Activated CD8-positive, alpha-beta T cell treated with anti-CD3 and anti-CD28 coated beads for 36 hours (primary cell): ENCODE results near the gene ANKMY1. TPM values are rescaled to one million over a fixed set of nuclear protein-coding genes. Genes with fewer than 3 reads are reported as not detected.

Experiments
- ATAC-seq: fragments of 200-7000 bp; cut with Tn5 transposase; one replicate; pipeline ENCODE4 v1.10.0; 2021; ENCODE audit warnings: mild to moderate bottlenecking, moderate library complexity
- CTCF ChIA-PET: fragments of 350-600 bp; sonication (Branson Sonifier 250); formaldehyde crosslinking; loops from one replicate; lab custom pipeline; 2021; ENCODE audit warnings: antibody characterized with exemption; lab: Charles Lee
- POLR2A ChIA-PET: fragments of 350-600 bp; sonication (Branson Sonifier 250); formaldehyde crosslinking; loops from one replicate; lab custom pipeline; 2021; ENCODE audit warnings: antibody characterized with exemption; lab: Charles Lee
- DNase-seq: peaks from one replicate; pipeline ENCODE4 v3.0.0-alpha.2; 2020
- H3K27ac Mint-ChIP-seq: one replicate; pipeline ENCODE4 v1.8.0; 2021; ENCODE audit warnings: mild to moderate bottlenecking, mixed read lengths
- H3K27me3 Mint-ChIP-seq: one replicate; pipeline ENCODE4 v1.8.0; 2021; ENCODE audit warnings: mixed read lengths
- H3K36me3 Mint-ChIP-seq: one replicate; pipeline ENCODE4 v1.8.0; 2021; ENCODE audit warnings: low read depth, mixed read lengths
- H3K4me1 Mint-ChIP-seq: one replicate; pipeline ENCODE4 v1.8.0; 2021; ENCODE audit warnings: low read depth, mixed read lengths
- H3K4me3 Mint-ChIP-seq: one replicate; pipeline ENCODE4 v1.8.0; 2021; ENCODE audit warnings: mild to moderate bottlenecking, moderate library complexity, mixed read lengths
- H3K9me3 Mint-ChIP-seq: one replicate; pipeline ENCODE4 v1.8.0; 2021; ENCODE audit warnings: mixed read lengths
- intact Hi-C: fragments of 100-400 bp; cut with micrococcal nuclease; formaldehyde crosslinking; loops from one replicate; pipeline ENCODE4 v1.10.0; 2022
- total RNA-seq, 2 experiments: library from RNA; stranded (reverse); gene quantifications; one replicate each; pipeline ENCODE4 v1.2.3, GENCODE V29; 2021
- TF ChIP-seq, protein P1 (sequence below): fragments of 200-600 bp; IDR thresholded peaks from one replicate; pipeline ENCODE4 v1.8.0; 2022; ENCODE audit warnings: antibody characterized with exemption, mild to moderate bottlenecking

Gene ANKMY1
- total RNA-seq, 2 experiments from 2014 or later, result 14.5 to 18.6 TPM

DNA sequence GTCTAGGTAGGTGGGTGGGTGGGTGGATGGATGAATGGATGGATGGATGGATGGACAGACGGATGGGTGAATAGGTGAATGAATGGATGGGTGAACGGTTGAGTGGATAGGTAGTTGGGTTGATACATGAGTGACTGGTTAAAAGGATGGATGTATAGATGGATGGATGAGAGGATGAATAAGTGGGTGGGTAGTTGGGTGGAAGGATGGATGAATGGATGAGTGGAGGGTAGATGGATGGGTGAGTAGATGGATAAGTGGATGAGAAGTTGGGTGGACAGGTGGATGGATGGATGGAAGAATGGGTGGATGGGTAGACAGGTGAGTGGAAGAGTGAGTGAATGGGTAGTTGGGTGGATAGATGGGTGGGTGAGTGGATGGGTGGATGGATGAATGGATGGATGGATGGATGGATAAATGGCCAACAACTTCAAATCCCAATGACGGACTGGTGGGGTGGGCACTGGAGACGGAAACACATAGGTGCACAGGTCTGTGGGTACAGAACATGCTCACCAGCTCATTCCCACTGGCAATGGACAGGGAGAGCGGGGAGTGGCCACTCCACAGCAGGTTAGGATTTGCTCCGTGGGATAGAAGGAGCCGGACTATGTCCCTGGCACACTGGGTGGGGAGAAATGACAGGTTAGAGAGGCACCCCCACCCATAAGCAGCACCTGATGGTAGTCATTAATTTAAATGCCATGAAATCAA is 48.8 kb downstream of the ANKMY1 start:
- DNase-seq, result no peak
- H3K36me3 Mint-ChIP-seq, result peaks cover 2% of the 10 kb centered on the region
- no peak overlapping the region for H3K4me3 Mint-ChIP-seq
- no peaks in the 10 kb centered on the region for H3K9me3 Mint-ChIP-seq
- CTCF ChIA-PET, result no interaction called here
- no peak overlapping the region for H3K27ac Mint-ChIP-seq
- intact Hi-C loops, result no loop called here
- TF ChIP-seq, protein P1, sequence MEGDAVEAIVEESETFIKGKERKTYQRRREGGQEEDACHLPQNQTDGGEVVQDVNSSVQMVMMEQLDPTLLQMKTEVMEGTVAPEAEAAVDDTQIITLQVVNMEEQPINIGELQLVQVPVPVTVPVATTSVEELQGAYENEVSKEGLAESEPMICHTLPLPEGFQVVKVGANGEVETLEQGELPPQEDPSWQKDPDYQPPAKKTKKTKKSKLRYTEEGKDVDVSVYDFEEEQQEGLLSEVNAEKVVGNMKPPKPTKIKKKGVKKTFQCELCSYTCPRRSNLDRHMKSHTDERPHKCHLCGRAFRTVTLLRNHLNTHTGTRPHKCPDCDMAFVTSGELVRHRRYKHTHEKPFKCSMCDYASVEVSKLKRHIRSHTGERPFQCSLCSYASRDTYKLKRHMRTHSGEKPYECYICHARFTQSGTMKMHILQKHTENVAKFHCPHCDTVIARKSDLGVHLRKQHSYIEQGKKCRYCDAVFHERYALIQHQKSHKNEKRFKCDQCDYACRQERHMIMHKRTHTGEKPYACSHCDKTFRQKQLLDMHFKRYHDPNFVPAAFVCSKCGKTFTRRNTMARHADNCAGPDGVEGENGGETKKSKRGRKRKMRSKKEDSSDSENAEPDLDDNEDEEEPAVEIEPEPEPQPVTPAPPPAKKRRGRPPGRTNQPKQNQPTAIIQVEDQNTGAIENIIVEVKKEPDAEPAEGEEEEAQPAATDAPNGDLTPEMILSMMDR, result no peak
- H3K4me1 Mint-ChIP-seq, result peaks cover 8% of the 10 kb centered on the region
- no peaks in the 10 kb centered on the region for H3K27me3 Mint-ChIP-seq
- POLR2A ChIA-PET, result no interaction called here
- ATAC-seq, result no peak

DNA sequence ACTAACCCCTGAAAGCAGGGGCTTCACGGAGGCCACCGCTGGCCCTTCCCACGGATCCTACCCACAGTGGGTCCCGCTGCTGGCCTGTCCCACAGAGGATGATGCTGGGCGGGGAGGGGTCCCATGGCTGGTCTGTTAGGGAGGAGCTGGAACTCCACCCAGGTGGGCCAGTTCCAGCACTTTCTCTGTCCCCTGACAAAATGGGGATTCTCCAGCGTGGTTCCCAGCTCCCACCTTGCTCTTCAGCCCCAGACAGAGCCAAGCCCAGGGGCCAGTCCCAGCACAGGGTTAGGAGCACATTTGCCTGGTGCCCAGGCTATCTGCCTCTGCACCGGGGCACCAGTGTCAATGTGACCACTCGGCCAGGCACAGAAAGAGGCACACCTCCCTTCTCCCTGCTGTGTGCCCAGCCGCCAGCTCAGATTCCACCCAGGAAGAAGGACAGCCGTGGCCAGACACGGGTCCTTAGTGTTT is 50.0 kb downstream of the ANKMY1 start:
- ATAC-seq (no peak), DNase-seq (no peak)
- POLR2A ChIA-PET, result no interaction called here

DNA sequence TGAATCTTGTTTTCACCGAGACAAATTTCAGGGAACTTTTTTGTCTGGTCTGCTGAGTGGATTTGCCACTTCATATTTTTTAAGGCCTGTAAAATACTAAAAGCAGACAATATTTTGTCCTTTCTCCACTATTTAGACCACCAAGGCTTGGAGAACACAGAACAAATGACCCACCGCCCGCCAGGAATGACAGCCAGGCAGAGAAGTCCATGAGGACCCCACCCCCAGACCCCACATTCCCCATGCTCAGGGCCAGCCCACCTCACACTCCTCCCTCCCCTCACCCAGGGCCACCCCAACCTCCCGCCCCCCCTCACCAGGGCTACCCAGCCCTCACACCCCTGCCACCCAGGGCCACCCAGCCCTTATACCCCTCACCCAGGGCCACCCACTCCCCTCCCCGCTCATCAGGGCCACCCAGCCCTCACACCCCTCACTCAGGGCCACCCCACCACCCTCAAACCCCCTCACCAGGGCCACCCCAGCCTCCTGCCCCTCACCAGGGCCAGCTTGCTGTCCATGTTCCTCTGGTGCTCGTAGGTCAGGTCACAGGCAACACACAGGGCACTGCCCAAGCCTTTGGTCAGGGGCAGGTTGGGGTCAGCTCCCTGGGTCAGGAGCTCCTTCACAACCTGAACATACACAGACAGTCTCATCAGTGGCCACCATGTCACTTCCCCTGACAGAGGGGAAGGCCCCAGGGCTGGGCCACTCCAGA is 50.6 kb downstream of the ANKMY1 start:
- no peak for ATAC-seq
- no peak for DNase-seq
- ChIA-PET POLR2A (no interaction called here), CTCF (interaction anchor here (1.9 kb wide), 1 partner anchor 11 kb away, joined by 6 read pairs; no protein-coding TSS in a partner anchor)
- peaks cover under 1% of the 10 kb centered on the region for H3K36me3 Mint-ChIP-seq
- H3K27me3 Mint-ChIP-seq, result no peaks in the 10 kb centered on the region
- no peaks in the 10 kb centered on the region for H3K9me3 Mint-ChIP-seq
- TF ChIP-seq, protein P1, result no peak
- no peaks in the 10 kb centered on the region for H3K4me1 Mint-ChIP-seq
- intact Hi-C loops, result no loop called here
- no peak overlapping the region for H3K4me3 Mint-ChIP-seq
- H3K27ac Mint-ChIP-seq, result no peak overlapping the region

More for the DNA sequence above, 50.0 kb downstream of the ANKMY1 start:
- H3K9me3 Mint-ChIP-seq, result no peaks in the 10 kb centered on the region
- TF ChIP-seq, protein P1, result no peak
- no peaks in the 10 kb centered on the region for H3K4me1 Mint-ChIP-seq
- H3K4me3 Mint-ChIP-seq, result no peak overlapping the region
- no peak overlapping the region for H3K27ac Mint-ChIP-seq
- H3K36me3 Mint-ChIP-seq, result peaks cover 2% of the 10 kb centered on the region
- H3K27me3 Mint-ChIP-seq, result no peaks in the 10 kb centered on the region
- intact Hi-C loops, result no loop called here
- CTCF ChIA-PET, result interaction anchor here (1.9 kb wide), 1 partner anchor 11 kb away, joined by 6 read pairs; no protein-coding TSS in a partner anchor

DNA sequence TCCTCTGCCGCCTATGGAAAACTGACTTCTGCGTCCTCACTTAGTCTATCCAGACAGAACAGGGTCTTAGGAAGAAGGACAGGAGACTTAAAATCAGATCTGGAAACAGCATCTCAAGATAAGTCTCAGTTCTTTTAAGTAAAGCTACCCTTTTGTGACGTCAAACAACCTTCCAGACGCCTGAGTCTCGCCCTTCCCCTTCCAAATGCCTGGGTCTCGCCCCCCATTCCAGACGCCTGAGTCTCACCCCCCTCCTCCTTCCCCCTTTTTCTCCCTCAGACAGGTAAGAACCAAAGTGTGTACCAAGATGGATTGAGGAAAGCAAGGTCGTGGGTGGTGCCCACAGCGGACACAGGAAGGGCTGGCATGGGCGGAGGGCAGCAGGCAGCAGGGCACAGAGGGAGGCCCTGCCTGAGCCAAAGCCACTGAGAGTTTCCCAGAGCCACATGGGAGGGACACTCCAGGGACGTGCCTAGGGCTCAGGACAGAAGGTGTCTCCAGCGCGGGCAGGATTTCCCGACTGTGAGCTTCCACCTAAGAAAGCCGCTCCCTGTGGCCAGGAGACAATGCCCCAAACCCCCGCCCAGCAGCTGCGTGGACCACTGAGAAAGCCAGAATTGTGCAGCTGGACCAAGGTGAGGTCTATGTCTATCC is 51.3 kb downstream of the ANKMY1 start:
- TF ChIP-seq, protein P1, result no peak
- Mint-ChIP-seq H3K27me3 (no peaks in the 10 kb centered on the region), H3K9me3 (no peaks in the 10 kb centered on the region), H3K4me1 (no peaks in the 10 kb centered on the region), H3K36me3 (no peaks in the 10 kb centered on the region), H3K27ac (no peak overlapping the region), H3K4me3 (no peak overlapping the region)
- ATAC-seq (no peak), DNase-seq (no peak)
- ChIA-PET CTCF (interaction anchor here (1.9 kb wide), 1 partner anchor 10 kb away, joined by 6 read pairs; no protein-coding TSS in a partner anchor), POLR2A (no interaction called here)
- intact Hi-C loops, result no loop called here
